Fibroblast of skin of right biceps (primary cell): Measurements from ENCODE around the gene PLD5.
"Not testable (repeated sequence)": the region's sequence is repeated elsewhere in the genome, so short reads cannot be mapped to it uniquely, and the experiment has no call there.

Experiments
- DNase-seq: peaks from one replicate; pipeline ENCODE4 v3.0.0-alpha.2; 2013

Gene PLD5

GRCh38 chr1:242416657-242417056, 107.8 kb downstream of the PLD5 start:
- no peak for DNase-seq

GRCh38 chr1:242412921-242413320, 111.6 kb downstream of the PLD5 start:
- DNase-seq: no peak

GRCh38 chr1:242411901-242412300, 112.6 kb downstream of the PLD5 start:
- DNase-seq: no peak

- DNase-seq: no peak
These were observed 118.5 kb downstream of the PLD5 start for GRCh38 chr1:242405947-242406346.

- no peak for DNase-seq
These were observed 120.2 kb downstream of the PLD5 start for GRCh38 chr1:242404296-242404695.

- no peak for DNase-seq
These were observed 121.5 kb downstream of the PLD5 start for GRCh38 chr1:242402956-242403355.

- no peak for DNase-seq
These were observed 122.6 kb downstream of the PLD5 start for GRCh38 chr1:242401937-242402336.

GRCh38 chr1:242398351-242398750, 126.1 kb downstream of the PLD5 start:
- no peak for DNase-seq

GRCh38 chr1:242391896-242392295, 132.6 kb downstream of the PLD5 start:
- DNase-seq: no peak

GRCh38 chr1:242376121-242376520, 148.4 kb downstream of the PLD5 start:
- not testable (repeated sequence) for DNase-seq

- DNase-seq: peak; percentile 45
These were observed 174.1 kb downstream of the PLD5 start for GRCh38 chr1:242350446-242350845.

GRCh38 chr1:242349636-242350035, 174.9 kb downstream of the PLD5 start:
- DNase-seq: no peak

- not testable (repeated sequence) for DNase-seq
These were observed 193.6 kb downstream of the PLD5 start for GRCh38 chr1:242330865-242331264.

GRCh38 chr1:242327381-242327780, 197.1 kb downstream of the PLD5 start:
- not testable (repeated sequence) for DNase-seq

GRCh38 chr1:242321981-242322380, 202.5 kb downstream of the PLD5 start:
- DNase-seq: peak; percentile 41

- no peak for DNase-seq
These were observed 206.4 kb downstream of the PLD5 start for GRCh38 chr1:242318140-242318539.

GRCh38 chr1:242314865-242315264, 209.6 kb downstream of the PLD5 start:
- DNase-seq: not testable (repeated sequence)

GRCh38 chr1:242314085-242314649, 210.3 kb downstream of the PLD5 start:
- DNase-seq: not testable (repeated sequence)

GRCh38 chr1:242308681-242309080, 215.8 kb downstream of the PLD5 start:
- not testable (repeated sequence) for DNase-seq

GRCh38 chr1:242293781-242294180, 230.7 kb downstream of the PLD5 start:
- not testable (repeated sequence) for DNase-seq

- DNase-seq: not testable (repeated sequence)
These were observed 236.4 kb downstream of the PLD5 start for GRCh38 chr1:242288067-242288466.

- not testable (repeated sequence) for DNase-seq
These were observed 241.6 kb downstream of the PLD5 start for GRCh38 chr1:242282758-242283485.

GRCh38 chr1:242278406-242278805, 246.1 kb downstream of the PLD5 start:
- not testable (repeated sequence) for DNase-seq

GRCh38 chr1:242276769-242277168, 247.7 kb downstream of the PLD5 start:
- DNase-seq: not testable (repeated sequence)

- DNase-seq: not testable (repeated sequence)
These were observed 257.5 kb downstream of the PLD5 start for GRCh38 chr1:242267004-242267403.
